ENCODE data around the gene PTEN.
A peak's percentile ranks its signal among the peaks of the same experiment; 100 is the strongest.

PTEN gene

GRCh38 chr10:87925570-87925969 is 62.1 kb downstream of the PTEN start:
- peak; percentile 40 for DNase-seq

GRCh38 chr10:87927091-87927490 is 63.7 kb downstream of the PTEN start:
- DNase-seq = no peak

GRCh38 chr10:87928996-87929395 is 65.6 kb downstream of the PTEN start:
- no peak for DNase-seq

GRCh38 chr10:87930141-87930540 is 66.7 kb downstream of the PTEN start:
- no peak for DNase-seq

- no peak for DNase-seq
Measured at GRCh38 chr10:87930934-87931835, 67.8 kb downstream of the PTEN start.

GRCh38 chr10:87931836-87932230 is 68.4 kb downstream of the PTEN start:
- no peak for DNase-seq

- DNase-seq = no peak
Measured at GRCh38 chr10:87935290-87936141, 72.1 kb downstream of the PTEN start.

- no peak for DNase-seq
Measured at GRCh38 chr10:87940210-87940609, 76.8 kb downstream of the PTEN start.

GRCh38 chr10:87942884-87943527 is 79.6 kb downstream of the PTEN start:
- DNase-seq = no peak

GRCh38 chr10:87945984-87946383 is 82.6 kb downstream of the PTEN start:
- no peak for DNase-seq

GRCh38 chr10:87952612-87953011 is 89.2 kb downstream of the PTEN start:
- no peak for DNase-seq

GRCh38 chr10:87956055-87956454 is 92.6 kb downstream of the PTEN start:
- no peak for DNase-seq

GRCh38 chr10:87957702-87958101 is 94.3 kb downstream of the PTEN start:
- no peak for DNase-seq

GRCh38 chr10:87960230-87960629 is 96.8 kb downstream of the PTEN start:
- DNase-seq = no peak

- DNase-seq = no peak
Measured at GRCh38 chr10:87961314-87961713, 97.9 kb downstream of the PTEN start.

- no peak for DNase-seq
Measured at GRCh38 chr10:87966459-87966858, 103.0 kb downstream of the PTEN start.

- DNase-seq = no peak
Measured at GRCh38 chr10:87973635-87974034, 110.2 kb downstream of the PTEN start.

- DNase-seq = no peak
Measured at GRCh38 chr10:87974130-87974529, 110.7 kb downstream of the PTEN start.

- no peak for DNase-seq
Measured at GRCh38 chr10:87974769-87975168, 111.3 kb downstream of the PTEN start.

- no peak for DNase-seq
Measured at GRCh38 chr10:87976101-87976743, 112.8 kb downstream of the PTEN start.

GRCh38 chr10:87978166-87978565 is 114.7 kb downstream of the PTEN start:
- DNase-seq = no peak

- no peak for DNase-seq
Measured at GRCh38 chr10:87979847-87980246, 116.4 kb downstream of the PTEN start.

- no peak for DNase-seq
Measured at GRCh38 chr10:87983716-87984115, 120.3 kb downstream of the PTEN start.
